ENCODE measurements around the gene RBP3.

The RBP3 gene

DNA sequence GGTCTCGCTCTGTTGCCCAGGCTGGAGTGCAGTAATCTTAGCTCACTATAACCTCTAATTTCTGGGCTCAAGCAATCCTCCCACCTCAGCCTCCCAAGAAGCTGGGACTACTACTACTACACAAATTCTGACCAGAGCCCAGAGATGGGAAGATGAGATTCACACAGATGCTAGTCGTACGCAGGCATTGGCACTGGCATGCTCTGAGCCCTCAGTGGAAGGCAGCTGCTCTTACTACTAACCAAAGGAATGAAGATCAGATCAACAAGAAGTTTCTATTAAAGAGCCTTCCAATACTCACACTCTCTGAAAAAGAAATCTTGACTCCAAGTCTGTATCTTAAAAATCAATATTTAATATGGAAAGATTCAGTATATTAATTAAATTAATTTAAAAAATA lies 15.2 kb upstream of the RBP3 start:
- Histone ChIP-seq H3K4me1 (ENCODE audit: insufficient read depth, low read length) (no peaks in the 10 kb centered on the region), H3K4me3 (ENCODE audit: low read length) (no peak overlapping the region), H3K27me3 (ENCODE audit: insufficient read depth, low read length) (no peaks in the 10 kb centered on the region), H3K36me3 (ENCODE audit: insufficient read depth, low read length) (no peaks in the 10 kb centered on the region), H2AFZ (ENCODE audit: low read depth, low read length) (no peak overlapping the region), H3K9me3 (ENCODE audit: low read length) (no peaks in the 10 kb centered on the region)

DNA sequence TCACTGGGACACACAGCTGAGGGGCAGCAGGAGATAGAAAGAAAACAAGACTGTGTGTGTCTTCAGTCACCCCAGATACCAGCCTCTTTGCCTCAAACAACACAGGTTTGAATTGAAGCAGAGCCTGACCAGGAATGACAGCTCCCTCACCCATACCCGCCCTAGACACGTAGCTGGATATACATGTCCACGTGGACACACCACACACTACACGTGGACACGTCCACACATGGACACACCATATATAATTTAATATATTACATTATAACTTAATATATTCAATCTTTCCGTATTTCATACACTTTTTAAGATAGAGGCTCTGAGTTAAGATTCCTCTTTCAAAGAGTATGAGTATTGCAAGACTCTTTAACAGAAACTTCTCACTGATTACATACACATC lies 14.6 kb upstream of the RBP3 start:
- H3K36me3 ChIP-seq (ENCODE audit: insufficient read depth, low read length), result no peaks in the 10 kb centered on the region
- no peak overlapping the region for H2AFZ ChIP-seq (ENCODE audit: low read depth, low read length)
- H3K27me3 ChIP-seq (ENCODE audit: insufficient read depth, low read length), result no peaks in the 10 kb centered on the region
- no peaks in the 10 kb centered on the region for H3K9me3 ChIP-seq (ENCODE audit: low read length)
- no peak overlapping the region for H3K4me3 ChIP-seq (ENCODE audit: low read length)
- no peaks in the 10 kb centered on the region for H3K4me1 ChIP-seq (ENCODE audit: insufficient read depth, low read length)

DNA sequence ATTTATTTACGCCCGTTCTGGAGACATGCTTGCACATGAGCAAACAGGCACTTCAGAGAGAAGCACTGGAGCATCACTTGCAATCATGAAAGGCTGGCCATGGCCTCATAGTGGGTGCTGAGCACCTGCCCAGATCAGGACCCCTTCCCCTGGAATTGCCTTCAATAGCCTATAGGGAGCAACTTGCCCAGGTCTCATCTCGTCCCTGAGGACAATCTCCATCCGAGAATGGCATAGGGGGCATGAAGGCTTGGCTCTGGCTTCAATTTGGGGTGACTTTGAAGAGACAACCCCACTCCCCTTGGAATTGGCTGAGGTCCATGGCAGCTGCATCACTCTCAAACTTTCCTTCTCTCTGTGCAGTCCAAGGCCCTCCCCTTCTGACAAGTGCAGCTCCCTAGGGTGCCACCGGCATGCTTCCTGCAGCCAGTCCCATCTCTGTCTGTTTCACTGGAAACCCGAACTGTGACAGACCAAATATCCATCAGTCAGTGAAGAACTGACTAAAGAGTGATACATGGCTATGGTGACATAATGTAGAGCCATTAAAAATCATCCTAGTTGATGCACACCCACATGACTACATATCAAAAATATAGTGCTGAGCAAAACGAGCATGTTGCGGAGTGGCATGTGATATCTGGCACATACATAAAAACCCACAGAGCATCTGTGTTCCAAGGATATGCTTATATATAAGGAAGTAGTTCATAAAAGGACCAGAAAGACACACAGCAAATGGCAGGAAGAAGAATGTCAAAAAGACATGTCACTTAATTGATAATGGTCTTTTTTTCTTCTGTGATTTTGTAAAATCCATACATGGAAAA lies 13.5 kb upstream of the RBP3 start:
- Histone ChIP-seq H3K27me3 (ENCODE audit: insufficient read depth, low read length) (no peaks in the 10 kb centered on the region), H3K36me3 (ENCODE audit: insufficient read depth, low read length) (no peaks in the 10 kb centered on the region), H3K4me3 (ENCODE audit: low read length) (no peak overlapping the region), H3K9me3 (ENCODE audit: low read length) (no peaks in the 10 kb centered on the region), H2AFZ (ENCODE audit: low read depth, low read length) (no peak overlapping the region), H3K4me1 (ENCODE audit: insufficient read depth, low read length) (no peaks in the 10 kb centered on the region)

DNA sequence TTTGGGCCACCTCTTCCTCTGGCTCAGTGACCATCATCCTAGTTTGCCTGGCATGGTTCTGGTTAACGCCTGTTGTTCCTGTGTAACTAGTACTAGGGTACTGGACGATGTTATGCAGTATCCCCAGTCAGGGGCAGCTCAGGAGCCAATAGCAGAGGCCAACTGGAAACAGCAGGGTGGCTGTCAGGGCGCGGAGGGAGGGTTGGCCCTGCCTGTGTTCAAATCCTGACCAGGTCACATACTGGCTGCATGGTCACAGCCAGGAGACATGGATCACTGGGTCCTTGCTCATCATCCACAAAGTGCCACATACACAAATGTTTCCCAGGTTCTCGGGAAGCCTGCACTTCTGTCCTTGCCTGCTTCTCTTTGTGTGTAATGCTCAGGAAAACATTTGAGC lies 12.3 kb upstream of the RBP3 start:
- H3K4me1 ChIP-seq (ENCODE audit: insufficient read depth, low read length), result no peaks in the 10 kb centered on the region
- no peaks in the 10 kb centered on the region for H3K9me3 ChIP-seq (ENCODE audit: low read length)
- no peak overlapping the region for H3K4me3 ChIP-seq (ENCODE audit: low read length)
- no peak overlapping the region for H2AFZ ChIP-seq (ENCODE audit: low read depth, low read length)
- no peaks in the 10 kb centered on the region for H3K27me3 ChIP-seq (ENCODE audit: insufficient read depth, low read length)
- H3K36me3 ChIP-seq (ENCODE audit: insufficient read depth, low read length), result no peaks in the 10 kb centered on the region

DNA sequence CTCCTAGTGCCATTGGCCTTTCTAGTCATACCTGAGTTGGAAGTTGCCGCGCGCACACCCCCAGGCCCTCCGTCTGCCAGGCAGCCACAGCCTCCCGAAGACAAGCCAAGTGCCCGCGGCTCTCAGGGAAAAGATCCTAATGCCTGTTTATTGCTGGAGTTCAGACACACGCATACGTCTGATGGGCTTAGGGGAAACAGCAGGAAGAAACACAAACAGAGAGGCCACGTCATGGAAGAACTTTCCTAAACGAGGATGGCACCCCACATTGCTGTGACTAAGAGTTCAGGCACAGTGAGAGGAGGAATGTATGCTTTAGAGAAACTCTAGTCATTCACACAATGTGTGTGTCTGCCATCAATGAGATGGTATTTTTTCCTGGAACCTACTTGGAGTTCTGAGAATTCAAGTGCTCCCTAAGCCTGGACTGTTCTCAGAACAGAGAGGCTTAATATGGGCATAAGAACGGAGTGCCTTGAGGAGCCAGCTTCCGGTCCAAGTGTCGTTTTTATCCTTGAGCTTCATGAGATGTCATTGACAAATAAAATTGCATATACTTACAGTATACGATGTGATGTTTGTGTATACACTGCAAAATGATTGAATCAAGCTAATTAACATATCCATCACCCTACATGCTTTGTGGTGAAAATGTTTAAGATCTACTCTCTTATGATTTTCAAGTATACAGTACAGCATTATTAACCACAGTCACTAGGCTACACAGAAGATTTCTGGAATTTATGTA lies 11.6 kb upstream of the RBP3 start:
- Histone ChIP-seq H3K9me3 (ENCODE audit: low read length) (no peaks in the 10 kb centered on the region), H3K27me3 (ENCODE audit: insufficient read depth, low read length) (no peaks in the 10 kb centered on the region), H3K4me3 (ENCODE audit: low read length) (no peak overlapping the region), H3K4me1 (ENCODE audit: insufficient read depth, low read length) (no peaks in the 10 kb centered on the region), H2AFZ (ENCODE audit: low read depth, low read length) (no peak overlapping the region), H3K36me3 (ENCODE audit: insufficient read depth, low read length) (no peaks in the 10 kb centered on the region)

DNA sequence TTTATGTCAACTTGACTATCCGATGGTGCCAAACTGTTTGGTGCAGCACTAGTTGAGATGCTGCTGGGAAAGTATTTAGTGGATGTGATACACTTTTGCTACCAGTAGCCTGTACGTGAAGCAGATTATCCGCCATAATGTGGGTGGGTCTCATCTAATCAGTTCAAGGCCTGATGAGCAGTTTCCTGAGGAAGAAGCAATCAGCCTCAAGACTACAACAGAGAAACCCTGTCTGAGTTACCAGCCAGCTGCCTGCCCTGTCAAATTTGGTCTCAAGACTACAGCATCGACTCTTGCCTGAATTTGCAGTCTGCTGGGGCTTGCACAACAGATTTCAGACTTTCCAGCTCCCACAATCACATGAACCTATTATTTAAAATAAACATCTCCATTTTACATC lies 10.9 kb upstream of the RBP3 start:
- H3K36me3 ChIP-seq (ENCODE audit: insufficient read depth, low read length), result no peaks in the 10 kb centered on the region
- no peaks in the 10 kb centered on the region for H3K4me1 ChIP-seq (ENCODE audit: insufficient read depth, low read length)
- H3K4me3 ChIP-seq (ENCODE audit: low read length), result no peak overlapping the region
- H3K27me3 ChIP-seq (ENCODE audit: insufficient read depth, low read length), result no peaks in the 10 kb centered on the region
- no peaks in the 10 kb centered on the region for H3K9me3 ChIP-seq (ENCODE audit: low read length)
- no peak overlapping the region for H2AFZ ChIP-seq (ENCODE audit: low read depth, low read length)

DNA sequence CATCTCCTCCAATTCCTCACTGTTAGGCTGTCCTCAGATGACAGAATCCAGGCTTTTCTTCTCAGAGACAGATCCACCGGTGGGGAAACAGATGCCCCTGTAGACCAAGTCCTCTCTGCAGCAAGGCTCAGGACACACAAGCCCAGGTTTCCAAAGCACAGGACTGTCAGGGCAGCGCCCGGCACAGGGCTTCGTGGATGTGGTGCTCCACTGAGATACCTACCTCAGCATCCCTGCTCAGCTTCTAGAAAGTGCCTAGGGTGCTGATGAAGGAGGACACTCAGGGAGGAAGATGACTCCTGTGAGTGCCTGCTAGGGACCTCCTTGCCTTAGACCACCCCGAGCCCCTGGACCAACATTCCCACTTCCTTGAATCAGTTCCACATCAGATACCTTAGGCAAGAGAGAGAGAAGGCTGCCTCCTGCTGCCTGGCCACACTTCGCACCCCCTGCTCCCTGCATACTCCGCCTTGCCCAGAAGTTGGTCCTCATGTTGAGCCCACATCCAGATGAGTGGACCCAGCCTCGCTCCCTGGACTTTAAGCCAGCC lies 8.9 kb upstream of the RBP3 start:
- no peaks in the 10 kb centered on the region for H3K27me3 ChIP-seq (ENCODE audit: insufficient read depth, low read length)
- no peaks in the 10 kb centered on the region for H3K36me3 ChIP-seq (ENCODE audit: insufficient read depth, low read length)
- no peaks in the 10 kb centered on the region for H3K4me1 ChIP-seq (ENCODE audit: insufficient read depth, low read length)
- no peaks in the 10 kb centered on the region for H3K9me3 ChIP-seq (ENCODE audit: low read length)
- H3K4me3 ChIP-seq (ENCODE audit: low read length), result no peak overlapping the region
- no peak overlapping the region for H2AFZ ChIP-seq (ENCODE audit: low read depth, low read length)

DNA sequence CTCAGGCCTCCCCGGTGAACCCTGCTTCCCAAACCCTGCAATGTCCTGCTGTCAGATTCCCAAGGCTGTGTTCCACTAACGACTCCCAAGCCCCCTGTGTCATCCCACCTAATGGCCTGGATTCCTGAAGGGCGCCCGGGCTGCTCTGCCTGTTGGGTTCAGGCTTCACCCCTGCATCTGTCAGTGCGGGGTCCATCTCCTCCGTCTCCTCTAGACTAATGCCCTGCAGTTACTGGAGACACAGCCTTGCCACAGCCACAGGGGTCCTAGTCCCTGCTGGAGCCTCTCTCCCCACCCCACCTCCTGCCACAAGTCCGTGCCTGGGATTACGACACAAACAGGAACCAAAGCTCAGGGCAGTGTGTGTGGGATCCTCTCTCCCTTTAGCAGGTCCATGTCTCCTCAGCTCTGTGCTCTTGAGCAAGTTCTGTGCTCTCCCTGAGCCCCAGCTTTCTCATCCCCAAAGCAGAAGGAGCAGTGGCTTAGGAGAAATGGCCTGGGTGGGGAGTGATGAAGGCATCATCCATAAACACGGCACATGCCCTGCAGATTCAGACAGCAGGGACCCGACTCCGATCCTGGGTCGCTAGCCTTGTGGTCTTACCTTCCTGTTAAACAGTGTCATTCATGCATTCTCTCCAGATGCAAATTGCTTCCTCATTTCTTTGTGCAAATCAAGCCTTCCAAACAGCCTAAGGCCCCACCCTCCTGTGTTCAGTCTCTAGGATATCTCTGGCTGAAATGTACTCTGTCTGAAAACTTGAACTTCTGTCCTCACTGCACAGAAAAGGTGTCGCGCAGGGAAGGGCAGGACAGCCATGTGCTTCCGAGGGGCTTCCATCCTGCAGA lies 8.2 kb upstream of the RBP3 start:
- no peaks in the 10 kb centered on the region for H3K4me1 ChIP-seq (ENCODE audit: insufficient read depth, low read length)
- H3K9me3 ChIP-seq (ENCODE audit: low read length), result no peaks in the 10 kb centered on the region
- H3K4me3 ChIP-seq (ENCODE audit: low read length), result no peak overlapping the region
- no peak overlapping the region for H2AFZ ChIP-seq (ENCODE audit: low read depth, low read length)
- H3K27me3 ChIP-seq (ENCODE audit: insufficient read depth, low read length), result no peaks in the 10 kb centered on the region
- H3K36me3 ChIP-seq (ENCODE audit: insufficient read depth, low read length), result no peaks in the 10 kb centered on the region

DNA sequence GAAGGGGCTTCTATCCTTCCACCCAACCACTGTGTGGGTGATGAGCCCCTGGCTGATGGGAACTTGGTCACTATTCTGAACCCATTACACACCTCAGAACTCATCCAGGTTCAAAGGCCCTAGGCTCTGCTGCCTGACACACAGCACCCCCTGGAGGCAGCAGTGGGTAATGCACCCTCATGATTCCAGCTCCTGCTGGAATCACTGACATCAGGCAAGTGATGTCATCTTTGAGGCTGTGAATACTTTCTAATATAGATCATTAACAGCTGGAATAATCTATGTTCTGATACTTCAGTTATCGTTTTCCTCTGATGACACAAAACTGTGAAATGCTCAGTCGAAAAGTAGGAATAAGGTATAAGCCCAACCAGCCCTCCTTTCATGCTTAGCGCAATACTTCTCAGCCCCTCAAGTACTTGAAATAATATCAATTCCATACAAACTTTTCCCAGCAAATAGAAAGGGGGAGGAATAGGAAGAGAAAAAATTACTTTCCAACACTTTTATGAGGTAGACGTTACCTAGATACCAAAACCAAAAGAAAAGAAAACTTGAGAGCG lies 7.5 kb upstream of the RBP3 start:
- H3K27me3 ChIP-seq (ENCODE audit: insufficient read depth, low read length), result no peaks in the 10 kb centered on the region
- no peak overlapping the region for H2AFZ ChIP-seq (ENCODE audit: low read depth, low read length)
- no peaks in the 10 kb centered on the region for H3K4me1 ChIP-seq (ENCODE audit: insufficient read depth, low read length)
- no peaks in the 10 kb centered on the region for H3K9me3 ChIP-seq (ENCODE audit: low read length)
- no peak overlapping the region for H3K4me3 ChIP-seq (ENCODE audit: low read length)
- no peaks in the 10 kb centered on the region for H3K36me3 ChIP-seq (ENCODE audit: insufficient read depth, low read length)

DNA sequence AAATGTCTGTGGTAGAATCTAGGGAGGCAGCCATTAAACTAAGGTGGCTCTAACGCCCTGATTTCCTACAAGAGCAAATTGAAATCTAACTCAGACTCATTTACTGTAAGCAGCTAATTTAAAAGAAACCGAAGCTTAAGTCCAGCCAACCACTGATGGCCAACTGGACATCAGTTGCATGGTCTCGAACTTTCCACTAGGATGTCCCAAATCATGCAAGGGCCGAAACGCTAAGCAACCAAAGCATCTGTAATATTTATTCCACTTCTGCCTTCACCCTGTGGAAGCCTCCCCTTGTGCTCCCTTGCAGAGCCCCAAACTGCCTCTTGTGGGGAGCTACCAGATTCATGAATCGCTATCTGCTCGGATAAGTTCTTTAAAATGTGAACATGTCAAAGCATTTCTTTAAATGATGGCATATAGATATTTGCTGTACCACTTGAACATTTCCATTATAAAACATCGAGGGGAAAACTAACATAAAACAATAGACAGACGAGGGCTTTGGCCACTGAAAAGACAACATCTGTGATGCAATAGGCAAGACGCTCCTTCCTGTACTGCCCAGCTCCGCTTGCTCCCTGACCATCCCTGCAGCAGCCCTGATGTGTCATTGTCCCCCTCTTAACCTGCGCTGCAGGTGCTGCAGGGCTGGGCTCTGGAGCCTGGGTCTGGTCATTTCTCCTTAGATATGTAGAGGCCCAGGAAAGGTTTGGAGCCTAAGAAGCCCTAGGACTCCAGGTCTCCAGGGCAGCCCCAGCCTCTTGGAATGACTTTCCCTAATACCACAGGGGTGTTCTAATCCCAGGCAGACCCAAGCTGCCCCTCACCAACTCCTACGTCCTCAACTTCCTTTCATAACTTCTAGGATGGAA lies 2.9 kb upstream of the RBP3 start:
- H3K27me3 ChIP-seq (ENCODE audit: insufficient read depth, low read length), result no peaks in the 10 kb centered on the region
- H3K9me3 ChIP-seq (ENCODE audit: low read length), result no peaks in the 10 kb centered on the region
- no peaks in the 10 kb centered on the region for H3K4me1 ChIP-seq (ENCODE audit: insufficient read depth, low read length)
- H3K36me3 ChIP-seq (ENCODE audit: insufficient read depth, low read length), result no peaks in the 10 kb centered on the region
- H3K4me3 ChIP-seq (ENCODE audit: low read length), result no peak overlapping the region
- H2AFZ ChIP-seq (ENCODE audit: low read depth, low read length), result no peak overlapping the region

DNA sequence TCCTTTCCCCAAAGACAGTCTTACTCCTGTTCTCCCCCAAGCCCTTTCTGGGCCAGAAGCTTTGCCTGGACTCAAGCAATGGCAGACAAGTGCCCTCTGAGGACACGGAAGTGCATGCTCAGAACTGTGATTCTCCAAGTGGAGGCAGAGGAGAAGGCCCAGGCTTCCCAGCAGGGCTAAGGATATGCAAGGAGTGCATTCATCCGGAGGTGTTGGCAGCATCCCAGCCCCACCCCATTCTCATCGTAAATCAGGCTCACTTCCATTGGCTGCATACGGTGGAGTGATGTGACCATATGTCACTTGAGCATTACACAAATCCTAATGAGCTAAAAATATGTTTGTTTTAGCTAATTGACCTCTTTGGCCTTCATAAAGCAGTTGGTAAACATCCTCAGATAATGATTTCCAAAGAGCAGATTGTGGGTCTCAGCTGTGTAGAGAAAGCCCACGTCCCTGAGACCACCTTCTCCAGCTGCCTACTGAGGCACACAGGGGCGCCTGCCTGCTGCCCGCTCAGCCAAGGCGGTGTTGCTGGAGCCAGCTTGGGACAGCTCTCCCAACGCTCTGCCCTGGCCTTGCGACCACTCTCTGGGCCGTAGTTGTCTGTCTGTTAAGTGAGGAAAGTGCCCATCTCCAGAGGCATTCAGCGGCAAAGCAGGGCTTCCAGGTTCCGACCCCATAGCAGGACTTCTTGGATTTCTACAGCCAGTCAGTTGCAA lies 1.4 kb upstream of the RBP3 start:
- Histone ChIP-seq H3K36me3 (ENCODE audit: insufficient read depth, low read length) (no peaks in the 10 kb centered on the region), H3K9me3 (ENCODE audit: low read length) (no peaks in the 10 kb centered on the region), H3K4me1 (ENCODE audit: insufficient read depth, low read length) (no peaks in the 10 kb centered on the region), H3K4me3 (ENCODE audit: low read length) (no peak overlapping the region), H3K27me3 (ENCODE audit: insufficient read depth, low read length) (no peaks in the 10 kb centered on the region), H2AFZ (ENCODE audit: low read depth, low read length) (no peak overlapping the region)

All from neuron (in vitro differentiated cells).